Heart left ventricle (tissue), 16 donors: Measurements from ENCODE around the gene FEN1. TPM values are rescaled to one million over a fixed set of nuclear protein-coding genes. Genes with fewer than 3 reads are reported as not detected.

Experiments used
- ATAC-seq, 4 donors: fragments of 200-7000 bp; cut with Tn5 transposase; one replicate each; pipeline ENCODE4 v1.9.1; 2020 to 2022; ENCODE audit warnings: moderate library complexity in 4 of 4, mild to moderate bottlenecking in 3 of 4, moderate number of reproducible peaks in 1 of 4
- DNase-seq, 5 donors: peaks; one replicate each; pipeline ENCODE4 v3.0.0-alpha.2; 2020
- H3K27ac ChIP-seq, 12 donors: fragments of 200-600 bp; sonication (generic) in 4 of 12; one replicate each; pipeline versions ENCODE4 v1.5.0 to v1.8.0; 2016 to 2022; ENCODE audit warnings: mild to moderate bottlenecking in 2 of 12
- H3K27me3 ChIP-seq, 9 donors: fragments of 200-600 bp; sonication (generic) in 2 of 9; one replicate each; pipeline versions ENCODE4 v1.5.1 to v1.8.0; 2016 to 2022; ENCODE audit warnings: mild to moderate bottlenecking in 3 of 9
- H3K36me3 ChIP-seq, 9 donors: fragments of 200-600 bp; sonication (generic) in 2 of 9; one replicate each; pipeline versions ENCODE4 v1.5.0 to v1.8.0; 2018 to 2022; ENCODE audit warnings: mild to moderate bottlenecking in 2 of 9
- H3K4me1 ChIP-seq, 12 donors: fragments of 200-600 bp; sonication (generic) in 4 of 12; one replicate each; pipeline versions ENCODE4 v1.5.0 to v1.8.0; 2016 to 2022; ENCODE audit warnings: mild to moderate bottlenecking in 3 of 12
- H3K4me3 ChIP-seq, 12 donors: fragments of 200-600 bp; sonication (generic) in 4 of 12; one replicate each; pipeline versions ENCODE4 v1.5.0 to v1.8.0; 2017 to 2022; ENCODE audit warnings: mild to moderate bottlenecking in 9 of 12, moderate library complexity in 4 of 12
- H3K9me3 ChIP-seq, 12 donors: fragments of 200-600 bp; sonication (generic) in 4 of 12; one replicate each; pipeline versions ENCODE4 v1.5.0 to v1.8.0; 2016 to 2022; ENCODE audit warnings: mild to moderate bottlenecking in 1 of 12
- POLR2A ChIP-seq, 2 donors: fragments of 450-650 bp; IDR thresholded peaks; one replicate each; pipeline ENCODE4 v1.6.1; 2017; ENCODE audit warnings: antibody characterized with exemption in 2 of 2, mild to moderate bottlenecking in 2 of 2, moderate library complexity in 2 of 2
- WGBS, 4 donors: extraction: QIAGEN DNeasy Blood & Tissue Kit in 2 of 4; methylation state at CpG; one replicate each; pipeline versions ENCODE4 v1.1.5 to v1.1.7; 2013 to 2018; 5-methylcytosine and 5-hydroxymethylcytosine counted together
- intact Hi-C, 10 donors: fragments of 100-400 bp; cut with DNase I; formaldehyde crosslinking; loops; one replicate each; pipeline versions ENCODE4 v1.11.1 to v1.14.2; 2022
- polyA plus RNA-seq, 2 donors: library from polyadenylated mRNA; stranded (reverse); fragments of 200-250 nt; gene quantifications; one replicate each; pipeline ENCODE4 v1.2.3, GENCODE V29; 2013
- total RNA-seq, 9 donors: library from RNA; depleted of rRNA in 2 of 9; stranded (reverse); fragments of >200 nt in 2 of 9; fragmentation: NEBNext Ultra II Directional in 3 of 9; extraction: Animal tissue kit (Norgen Biotek cat#: 25700) in 3 of 9; gene quantifications; one replicate each; pipeline versions ENCODE4 v1.1.0 to v1.2.4, GENCODE V29; 2016 to 2023
- TF ChIP-seq, protein P1 (sequence below), 12 donors: fragments of 200-600 bp; sonication (generic) in 4 of 12; IDR thresholded peaks; one replicate each; pipeline versions ENCODE4 v1.5.0 to v1.8.0; 2018 to 2022; ENCODE audit warnings: antibody characterized with exemption in 12 of 12, mild to moderate bottlenecking in 5 of 12
- donor health status: ischemic (EF 13 %, LVEDD 7.1; RV severe dilation, severe dysfunction).
- donor health status: healthy with polysubstance abuse.
- donor health status: DM: no; HTN: yes; CAD: no.
- donor health status: DM: no; HTN: no; CAD: no.
- donor health status: ischemic (EF 25% LVEDD 6.9; RV normal size, moderate dysfunction).
- donor health status: ischemic (EF 25% LVEDD 5.7; RV mildly dilated, moderate dysfunction).
- donor health status: healthy.
- donor health status: DM: yes; HTN: yes; CAD: no.
- donor health status: ischemic (EF 35%, LVEDD 5.7; RV mildly dilated, moderate dysfunction).
- donor health status: nonischemic (EF 11% LVEDD 7.7; RV severe dilation, severe dysfunction).
- donor health status: DM: yes; HTN: yes; CAD: no.
- donor health status: PGD.
- donor health status: ischemic (EF 29% LVEDD 5.4; RV normal size, mild dysfunction).
- donor health status: nonischemic (EF 23%, LVEDD 6.1; RV moderate dilation, normal function).

The FEN1 gene
- total and polyA plus RNA-seq, 11 donors, result 2.6 to 13.7 (median 6.8) TPM

DNA sequence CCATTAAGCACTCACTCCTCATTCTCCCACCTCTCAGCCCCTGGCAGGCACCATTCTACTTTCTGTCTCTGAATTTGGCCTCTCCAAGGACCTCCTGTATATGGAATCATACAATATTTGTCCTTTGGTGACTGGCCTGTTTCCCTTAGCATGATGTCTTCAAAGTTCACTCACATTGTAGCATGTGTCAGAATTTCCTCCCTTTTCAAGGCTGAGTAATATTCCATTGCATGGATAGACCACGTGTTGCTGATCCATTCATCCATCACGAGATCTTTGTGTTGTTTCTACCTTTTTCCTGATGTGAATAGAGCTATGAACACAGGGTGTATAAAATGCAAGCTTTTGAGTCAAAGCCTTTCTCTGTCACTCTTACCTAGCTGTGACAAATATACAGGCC is 47.0 kb downstream of the FEN1 start:
- DNase-seq (no peak), ATAC-seq (no peak)
- Histone ChIP-seq H3K27ac (no peak overlapping the region), H3K27me3 (no peaks in the 10 kb centered on the region), H3K4me3 (no peak overlapping the region), H3K4me1 (peaks cover 0 to 30% (median 14%) of the 10 kb centered on the region in 12 donors), H3K36me3 (peaks cover 0 to 62% (median 46%) of the 10 kb centered on the region in 9 donors), H3K9me3 (no peaks in the 10 kb centered on the region)
- TF ChIP-seq, protein P1, sequence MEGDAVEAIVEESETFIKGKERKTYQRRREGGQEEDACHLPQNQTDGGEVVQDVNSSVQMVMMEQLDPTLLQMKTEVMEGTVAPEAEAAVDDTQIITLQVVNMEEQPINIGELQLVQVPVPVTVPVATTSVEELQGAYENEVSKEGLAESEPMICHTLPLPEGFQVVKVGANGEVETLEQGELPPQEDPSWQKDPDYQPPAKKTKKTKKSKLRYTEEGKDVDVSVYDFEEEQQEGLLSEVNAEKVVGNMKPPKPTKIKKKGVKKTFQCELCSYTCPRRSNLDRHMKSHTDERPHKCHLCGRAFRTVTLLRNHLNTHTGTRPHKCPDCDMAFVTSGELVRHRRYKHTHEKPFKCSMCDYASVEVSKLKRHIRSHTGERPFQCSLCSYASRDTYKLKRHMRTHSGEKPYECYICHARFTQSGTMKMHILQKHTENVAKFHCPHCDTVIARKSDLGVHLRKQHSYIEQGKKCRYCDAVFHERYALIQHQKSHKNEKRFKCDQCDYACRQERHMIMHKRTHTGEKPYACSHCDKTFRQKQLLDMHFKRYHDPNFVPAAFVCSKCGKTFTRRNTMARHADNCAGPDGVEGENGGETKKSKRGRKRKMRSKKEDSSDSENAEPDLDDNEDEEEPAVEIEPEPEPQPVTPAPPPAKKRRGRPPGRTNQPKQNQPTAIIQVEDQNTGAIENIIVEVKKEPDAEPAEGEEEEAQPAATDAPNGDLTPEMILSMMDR (IDR thresholded peaks at IDR 0.05), result no peak
- TF ChIP-seq POLR2A (IDR thresholded peaks at IDR 0.05), result no peak
- intact Hi-C loops, result no loop called here
- 93 to 98% (median 97%) methylated on average over 2 of the region's 2 CpGs for WGBS, 4 donors

DNA sequence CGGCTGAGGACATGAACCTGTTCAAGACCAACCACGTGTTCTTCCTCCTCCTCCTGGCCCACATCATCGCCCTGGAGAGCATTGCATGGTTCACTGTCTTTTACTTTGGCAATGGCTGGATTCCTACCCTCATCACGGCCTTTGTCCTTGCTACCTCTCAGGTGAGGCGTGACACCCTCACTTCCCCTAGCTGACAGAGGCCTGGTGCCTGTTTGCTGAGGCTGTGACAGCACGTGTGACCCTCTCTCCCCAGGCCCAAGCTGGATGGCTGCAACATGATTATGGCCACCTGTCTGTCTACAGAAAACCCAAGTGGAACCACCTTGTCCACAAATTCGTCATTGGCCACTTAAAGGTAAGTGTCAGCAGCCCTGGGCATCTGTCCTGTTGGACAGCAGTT is 47.7 kb downstream of the FEN1 start:
- Histone ChIP-seq H3K27me3 (no peaks in the 10 kb centered on the region), H3K9me3 (no peaks in the 10 kb centered on the region), H3K4me1 (peaks cover 0 to 24% (median 8%) of the 10 kb centered on the region in 12 donors), H3K4me3 (no peak overlapping the region), H3K27ac (no peak overlapping the region), H3K36me3 (peaks cover 0 to 67% (median 48%) of the 10 kb centered on the region in 9 donors)
- ATAC-seq (no peak), DNase-seq (peak in 2 of 5 donors; percentile 8 to 12)
- intact Hi-C loops, result no loop called here
- WGBS, 4 donors, result 91 to 96% (median 95%) methylated on average over 7 of the region's 7 CpGs
- TF ChIP-seq, protein P1 (IDR thresholded peaks at IDR 0.05), result no peak
- no peak for TF ChIP-seq POLR2A (IDR thresholded peaks at IDR 0.05)

DNA sequence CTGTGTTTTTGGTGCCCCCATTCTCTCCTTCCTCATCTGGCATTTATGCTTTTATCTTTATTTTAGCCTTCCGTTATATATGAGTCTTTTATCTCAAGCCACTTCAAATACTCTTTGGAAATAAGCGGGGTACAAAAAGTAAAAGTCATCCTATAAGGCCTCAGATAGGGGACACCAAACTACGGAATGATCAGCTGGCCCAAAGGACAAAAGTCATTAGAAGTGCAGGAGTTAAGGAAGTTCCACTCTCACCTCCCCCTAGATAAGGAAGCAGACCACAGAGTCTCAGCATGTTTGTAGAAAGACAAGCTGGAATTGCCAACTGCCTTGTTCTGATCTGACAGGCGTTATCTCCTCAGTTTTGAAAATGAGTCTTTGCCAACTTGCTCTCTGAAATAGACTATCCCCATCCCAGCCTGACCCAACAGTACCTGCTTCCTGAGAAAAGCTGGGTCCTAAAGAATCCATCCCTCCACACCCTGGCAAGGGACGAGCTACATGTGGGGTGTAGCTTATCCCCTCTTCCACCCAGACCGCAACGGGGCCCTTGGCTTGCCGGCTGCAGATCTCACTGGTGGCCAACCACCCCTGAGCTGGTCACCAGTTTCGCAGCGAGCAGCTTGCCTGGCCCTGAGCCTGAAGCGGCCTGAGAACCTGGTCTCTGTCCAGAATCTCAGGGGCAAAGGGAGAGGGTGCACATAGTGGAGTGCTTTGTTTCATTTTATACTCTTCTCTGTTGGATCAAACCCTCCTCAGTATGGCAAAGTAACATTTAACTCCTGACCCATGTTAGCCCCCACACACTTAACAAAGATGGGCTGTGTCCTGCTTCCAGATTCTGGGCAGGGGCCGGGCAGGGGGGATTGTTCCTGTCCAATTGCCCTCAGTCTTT is 49.2 kb downstream of the FEN1 start:
- Histone ChIP-seq H3K27me3 (no peaks in the 10 kb centered on the region), H3K4me1 (peaks cover 0 to 14% (median 2%) of the 10 kb centered on the region in 12 donors), H3K27ac (peak overlapping the region in 10 of 12 donors; percentile 5 to 79 (median 51)), H3K4me3 (no peak overlapping the region), H3K9me3 (no peaks in the 10 kb centered on the region), H3K36me3 (peaks cover 0 to 79% (median 48%) of the 10 kb centered on the region in 9 donors)
- no peak for TF ChIP-seq POLR2A (IDR thresholded peaks at IDR 0.05)
- TF ChIP-seq, protein P1 (IDR thresholded peaks at IDR 0.05), result no peak
- peak; percentile 71 to 78 (median 75) for ATAC-seq
- intact Hi-C loops, result no loop called here
- DNase-seq, result peak in 3 of 5 donors; percentile 45 to 66 (median 46)
- 53 to 71% (median 65%) methylated on average over 11 to 12 of the region's 12 CpGs for WGBS, 4 donors

DNA sequence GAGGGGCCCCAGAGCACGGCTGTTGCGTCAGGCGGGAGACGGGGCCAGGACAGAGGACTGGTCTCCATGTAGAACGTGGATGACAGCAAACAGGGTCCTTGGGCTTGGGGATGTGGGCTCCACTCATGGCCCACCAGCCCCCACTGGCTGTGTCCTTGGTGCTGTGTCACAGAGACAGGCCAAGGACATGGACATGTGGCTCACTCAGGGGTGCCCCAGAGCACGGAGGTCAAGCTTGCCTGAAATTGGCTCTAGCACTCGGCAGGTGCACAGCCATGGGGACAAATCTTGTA is 49.8 kb downstream of the FEN1 start:
- Histone ChIP-seq H3K4me3 (no peak overlapping the region), H3K27me3 (no peaks in the 10 kb centered on the region), H3K9me3 (no peaks in the 10 kb centered on the region), H3K36me3 (peaks cover 0 to 83% (median 50%) of the 10 kb centered on the region in 9 donors), H3K4me1 (peaks cover 0 to 14% (median 2%) of the 10 kb centered on the region in 12 donors), H3K27ac (peak overlapping the region in 7 of 12 donors; percentile 5 to 79 (median 63))
- TF ChIP-seq POLR2A (IDR thresholded peaks at IDR 0.05), result no peak
- TF ChIP-seq, protein P1 (IDR thresholded peaks at IDR 0.05), result no peak
- intact Hi-C loops, result no loop called here
- peak in 2 of 5 donors; percentile 15 to 33 for DNase-seq
- 61 to 94% (median 82%) methylated on average over 2 to 7 of the region's 7 CpGs for WGBS, 4 donors
- ATAC-seq, result peak in 3 of 4 donors; percentile 21 to 31 (median 30)
